Measurements from ENCODE around the gene TTC39C.

DNA sequence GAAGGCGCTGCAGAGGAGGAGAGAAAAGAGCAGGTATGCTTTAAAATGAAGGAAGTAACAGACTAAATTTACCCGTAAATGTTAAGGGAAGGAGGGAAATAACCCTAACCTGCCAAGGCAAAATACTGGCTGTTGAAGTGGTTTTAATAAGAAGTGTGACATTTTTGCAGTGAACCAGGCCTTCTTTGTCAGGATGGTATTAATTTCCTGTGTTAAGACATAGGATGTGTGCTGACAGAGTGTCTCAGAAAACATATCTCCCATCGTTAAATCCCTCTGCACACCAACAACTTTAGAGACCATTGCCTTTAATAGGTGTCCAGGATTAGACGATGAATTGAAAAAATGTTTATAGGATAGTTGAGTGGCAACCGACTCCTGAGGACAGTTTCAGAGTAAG is 9.9 kb downstream of the TTC39C start:
- TF ChIP-seq, protein P1, sequence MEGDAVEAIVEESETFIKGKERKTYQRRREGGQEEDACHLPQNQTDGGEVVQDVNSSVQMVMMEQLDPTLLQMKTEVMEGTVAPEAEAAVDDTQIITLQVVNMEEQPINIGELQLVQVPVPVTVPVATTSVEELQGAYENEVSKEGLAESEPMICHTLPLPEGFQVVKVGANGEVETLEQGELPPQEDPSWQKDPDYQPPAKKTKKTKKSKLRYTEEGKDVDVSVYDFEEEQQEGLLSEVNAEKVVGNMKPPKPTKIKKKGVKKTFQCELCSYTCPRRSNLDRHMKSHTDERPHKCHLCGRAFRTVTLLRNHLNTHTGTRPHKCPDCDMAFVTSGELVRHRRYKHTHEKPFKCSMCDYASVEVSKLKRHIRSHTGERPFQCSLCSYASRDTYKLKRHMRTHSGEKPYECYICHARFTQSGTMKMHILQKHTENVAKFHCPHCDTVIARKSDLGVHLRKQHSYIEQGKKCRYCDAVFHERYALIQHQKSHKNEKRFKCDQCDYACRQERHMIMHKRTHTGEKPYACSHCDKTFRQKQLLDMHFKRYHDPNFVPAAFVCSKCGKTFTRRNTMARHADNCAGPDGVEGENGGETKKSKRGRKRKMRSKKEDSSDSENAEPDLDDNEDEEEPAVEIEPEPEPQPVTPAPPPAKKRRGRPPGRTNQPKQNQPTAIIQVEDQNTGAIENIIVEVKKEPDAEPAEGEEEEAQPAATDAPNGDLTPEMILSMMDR (IDR thresholded peaks at IDR 0.05), result no peak
- no peak for TF ChIP-seq POLR2A (IDR thresholded peaks at IDR 0.05)
